Astrocyte (in vitro differentiated cells and primary cell): Measurements from ENCODE around the gene ZNF653. TPM values are rescaled to one million over a fixed set of nuclear protein-coding genes. Genes with fewer than 3 reads are reported as not detected.
A peak's percentile ranks its signal among the peaks of the same experiment; 100 is the strongest.

Experiments
- DNase-seq: peaks from one replicate; pipeline ENCODE4 v3.0.0-alpha.2; 2010; ENCODE audit warnings: low read depth
- FAIRE-seq: peaks from 2 replicates; lab custom pipeline; 2011; peaks lifted over from hg19 to GRCh38; lab: Jason Lieb, UNC
- H2AFZ ChIP-seq: 2 replicates; pipeline ENCODE4 v1.6.0; 2012; ENCODE audit warnings: low read depth, low read length, inconsistent platforms
- H3K27ac ChIP-seq: 2 replicates; pipeline ENCODE4 v1.5.1; 2011; ENCODE audit warnings: low read depth, low read length, inconsistent platforms
- H3K27me3 ChIP-seq: 2 replicates; pipeline ENCODE4 v1.6.0; 2011; ENCODE audit warnings: low read length, inconsistent platforms; ENCODE audit not compliant: insufficient read depth
- H3K36me3 ChIP-seq: 2 replicates; pipeline ENCODE4 v1.5.1; 2011; ENCODE audit warnings: low read length, inconsistent platforms; ENCODE audit not compliant: insufficient read depth
- H3K4me1 ChIP-seq: 2 replicates; pipeline ENCODE4 v1.5.1; 2011; ENCODE audit warnings: low read length, inconsistent platforms; ENCODE audit not compliant: insufficient read depth
- H3K4me2 ChIP-seq: 2 replicates; pipeline ENCODE4 v1.6.0; 2012; ENCODE audit warnings: low read length, inconsistent platforms
- H3K4me3 ChIP-seq: 2 replicates; pipeline ENCODE4 v1.5.1; 2011; ENCODE audit warnings: low read depth, mild to moderate bottlenecking, low read length, inconsistent platforms; ENCODE audit not compliant: insufficient read depth
- H3K79me2 ChIP-seq: 2 replicates; pipeline ENCODE4 v1.6.0; 2012; ENCODE audit warnings: mild to moderate bottlenecking, low read length, inconsistent platforms; ENCODE audit not compliant: insufficient read depth
- H3K9ac ChIP-seq: 2 replicates; pipeline ENCODE4 v1.6.0; 2012; ENCODE audit warnings: mild to moderate bottlenecking, low read length, inconsistent platforms
- H3K9me3 ChIP-seq: 2 replicates; pipeline ENCODE4 v1.5.1; 2012; ENCODE audit warnings: low read depth, mild to moderate bottlenecking, low read length, inconsistent platforms; ENCODE audit not compliant: insufficient read depth
- H4K20me1 ChIP-seq: 2 replicates; pipeline ENCODE4 v1.6.0; 2012; ENCODE audit warnings: low read length, inconsistent platforms; ENCODE audit not compliant: insufficient read depth
- H3K27ac Mint-ChIP-seq: one replicate; pipeline ENCODE4 v1.8.0; 2021; ENCODE audit warnings: mild to moderate bottlenecking, mixed read lengths; ENCODE audit not compliant: unreplicated experiment
- H3K27me3 Mint-ChIP-seq: one replicate; pipeline ENCODE4 v1.8.0; 2021; ENCODE audit warnings: low read depth, mixed read lengths; ENCODE audit not compliant: unreplicated experiment
- H3K36me3 Mint-ChIP-seq: one replicate; pipeline ENCODE4 v1.8.0; 2021; ENCODE audit warnings: low read depth, mixed read lengths; ENCODE audit not compliant: unreplicated experiment
- H3K4me1 Mint-ChIP-seq: one replicate; pipeline ENCODE4 v1.8.0; 2021; ENCODE audit warnings: low read depth, mixed read lengths; ENCODE audit not compliant: unreplicated experiment
- H3K4me3 Mint-ChIP-seq: one replicate; pipeline ENCODE4 v1.8.0; 2021; ENCODE audit warnings: mild to moderate bottlenecking, moderate library complexity, mixed read lengths; ENCODE audit not compliant: unreplicated experiment
- H3K9me3 Mint-ChIP-seq: one replicate; pipeline ENCODE4 v1.8.0; 2021; ENCODE audit warnings: mild to moderate bottlenecking, mixed read lengths; ENCODE audit not compliant: unreplicated experiment
- EZH2 ChIP-seq: IDR thresholded peaks from 2 replicates; pipeline ENCODE4 v1.6.1; 2012; ENCODE audit warnings: mild to moderate bottlenecking, low read length, inconsistent platforms; ENCODE audit not compliant: insufficient read depth
- total RNA-seq: library from RNA; stranded (reverse); gene quantifications from 2 replicates; pipeline ENCODE4 v1.2.1, GENCODE V29; 2021
- TF ChIP-seq, protein P1 (sequence below): IDR thresholded peaks from 2 replicates; pipeline ENCODE4 v1.5.1; 2011; ENCODE audit warnings: low read depth, mild to moderate bottlenecking, inconsistent platforms, low read length, moderate library complexity; ENCODE audit not compliant: insufficient read depth

Gene ZNF653
- total RNA-seq, 1 donor from 2014 or later: 7.6 TPM

DNA sequence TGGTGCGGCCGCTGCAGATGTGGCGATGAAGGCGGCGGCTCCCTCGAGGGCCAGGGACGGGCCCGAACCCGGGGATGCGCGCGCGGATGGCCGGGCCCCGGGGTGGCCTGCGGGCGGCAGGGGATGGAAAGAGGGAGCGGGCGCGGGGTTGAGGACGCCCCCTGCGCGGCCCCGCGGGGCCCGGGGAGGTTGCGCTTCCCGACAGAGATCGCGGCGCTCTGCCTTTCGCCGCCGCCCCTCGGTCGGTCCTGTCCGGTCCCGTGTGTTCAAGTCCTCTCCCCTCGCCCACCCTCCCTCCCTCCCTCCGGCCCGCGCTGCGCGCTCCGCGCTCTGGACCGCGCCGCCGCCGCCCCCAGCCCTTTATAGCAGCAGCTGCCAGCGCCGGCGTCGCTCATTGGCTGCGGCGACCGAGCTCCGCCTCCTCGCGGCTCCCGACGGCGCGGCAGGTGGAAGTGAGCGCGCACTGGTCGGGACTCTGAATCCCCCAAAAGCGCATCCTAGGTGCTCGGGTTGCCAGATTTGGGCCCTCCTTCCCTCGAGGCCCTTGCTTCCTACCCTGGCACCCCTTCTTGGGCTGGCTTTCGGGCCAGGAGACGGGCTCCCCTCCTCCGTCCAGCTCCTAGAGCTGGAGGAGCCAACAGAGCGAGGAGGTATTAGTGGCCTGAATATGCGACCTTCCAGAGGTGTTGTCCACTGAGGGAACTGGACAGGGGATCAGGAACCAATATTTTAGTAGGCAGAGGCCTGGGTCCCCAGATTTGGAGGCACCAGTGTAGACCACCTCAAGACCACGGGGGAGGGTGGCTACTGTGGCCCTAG lies 24.7 kb downstream of the ZNF653 start, which contains the start of gene ELAVL3:
ELAVL3 (minus strand) TSS at position 332 of the 819 bp plus-strand sequence. CDS start 438 bp downstream, outside the sequence.
- no peak for DNase-seq
- no peaks in the 10 kb centered on the region for H3K36me3 ChIP-seq
- H3K9me3 Mint-ChIP-seq: peaks cover 1% of the 10 kb centered on the region
- H4K20me1 ChIP-seq: peaks cover 9% of the 10 kb centered on the region
- no peak within 1 kb of the TSS for H3K27ac Mint-ChIP-seq
- peak within 1 kb of the TSS; percentile 41 for H2AFZ ChIP-seq
- H3K9me3 ChIP-seq: no peaks in the 10 kb centered on the region
- no peak within 1 kb of the TSS for H3K4me3 ChIP-seq
- H3K27ac ChIP-seq: no peak within 1 kb of the TSS
- H3K27me3 Mint-ChIP-seq: peaks cover 31% of the 10 kb centered on the region
- no peaks in the 10 kb centered on the region for H3K79me2 ChIP-seq
- H3K4me1 ChIP-seq: peaks cover 3% of the 10 kb centered on the region
- H3K36me3 Mint-ChIP-seq: peaks cover 8% of the 10 kb centered on the region
- no peak within 1 kb of the TSS for H3K9ac ChIP-seq
- TF ChIP-seq, protein P1, sequence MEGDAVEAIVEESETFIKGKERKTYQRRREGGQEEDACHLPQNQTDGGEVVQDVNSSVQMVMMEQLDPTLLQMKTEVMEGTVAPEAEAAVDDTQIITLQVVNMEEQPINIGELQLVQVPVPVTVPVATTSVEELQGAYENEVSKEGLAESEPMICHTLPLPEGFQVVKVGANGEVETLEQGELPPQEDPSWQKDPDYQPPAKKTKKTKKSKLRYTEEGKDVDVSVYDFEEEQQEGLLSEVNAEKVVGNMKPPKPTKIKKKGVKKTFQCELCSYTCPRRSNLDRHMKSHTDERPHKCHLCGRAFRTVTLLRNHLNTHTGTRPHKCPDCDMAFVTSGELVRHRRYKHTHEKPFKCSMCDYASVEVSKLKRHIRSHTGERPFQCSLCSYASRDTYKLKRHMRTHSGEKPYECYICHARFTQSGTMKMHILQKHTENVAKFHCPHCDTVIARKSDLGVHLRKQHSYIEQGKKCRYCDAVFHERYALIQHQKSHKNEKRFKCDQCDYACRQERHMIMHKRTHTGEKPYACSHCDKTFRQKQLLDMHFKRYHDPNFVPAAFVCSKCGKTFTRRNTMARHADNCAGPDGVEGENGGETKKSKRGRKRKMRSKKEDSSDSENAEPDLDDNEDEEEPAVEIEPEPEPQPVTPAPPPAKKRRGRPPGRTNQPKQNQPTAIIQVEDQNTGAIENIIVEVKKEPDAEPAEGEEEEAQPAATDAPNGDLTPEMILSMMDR: no peak
- peak; percentile 19 for TF ChIP-seq EZH2
- peak within 1 kb of the TSS; percentile 57 for H3K4me3 Mint-ChIP-seq
- H3K4me1 Mint-ChIP-seq: no peaks in the 10 kb centered on the region
- peaks cover 15% of the 10 kb centered on the region for H3K27me3 ChIP-seq
- peak within 1 kb of the TSS; percentile 73 for H3K4me2 ChIP-seq
- no peak for FAIRE-seq

DNA sequence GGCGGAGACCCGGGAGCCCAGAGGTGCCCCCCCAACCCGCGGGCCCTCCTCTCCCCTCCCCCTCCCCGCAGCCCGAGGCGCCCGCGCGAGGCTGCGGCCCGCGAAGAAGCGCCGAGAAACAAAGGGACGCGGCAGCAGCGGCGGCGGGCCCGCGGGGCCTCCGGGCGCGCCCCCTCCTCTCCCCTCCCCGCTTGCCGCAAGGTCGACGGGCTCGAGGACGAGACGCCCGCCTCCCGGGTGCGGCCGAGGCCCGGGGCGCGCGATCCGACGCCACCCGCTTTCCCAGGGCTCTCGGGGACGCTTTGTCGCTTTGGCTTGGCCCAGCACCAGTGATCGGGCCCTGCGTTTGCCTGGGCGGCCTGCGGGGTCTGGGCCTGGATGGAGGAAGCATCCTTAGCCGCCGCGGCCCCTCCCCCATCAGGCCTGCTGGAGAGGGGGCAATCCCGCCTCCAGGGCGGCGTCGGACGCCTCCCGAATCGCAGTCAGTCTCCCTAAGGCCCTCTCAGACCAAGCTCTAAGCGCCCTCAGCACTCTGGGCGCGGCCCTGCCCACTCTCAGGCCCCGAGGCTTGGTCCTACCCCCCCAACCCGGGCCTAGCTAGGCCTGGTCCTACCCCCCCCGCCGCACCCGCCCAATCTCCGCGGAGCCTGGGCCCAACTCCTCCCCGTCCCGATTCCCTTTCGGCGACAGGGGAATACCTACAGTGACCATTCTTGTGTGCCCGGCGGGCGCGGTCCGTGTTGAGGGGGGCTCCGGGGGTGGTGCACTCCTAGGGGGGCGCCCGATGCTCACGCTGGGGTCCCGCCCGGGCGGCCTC lies 25.5 kb downstream of the ZNF653 start:
- H2AFZ ChIP-seq: no peak overlapping the region
- no peaks in the 10 kb centered on the region for H3K79me2 ChIP-seq
- H3K27ac Mint-ChIP-seq: no peak overlapping the region
- no peak overlapping the region for H3K4me3 Mint-ChIP-seq
- DNase-seq: no peak
- H3K9me3 ChIP-seq: no peaks in the 10 kb centered on the region
- peaks cover 9% of the 10 kb centered on the region for H4K20me1 ChIP-seq
- H3K27me3 ChIP-seq: peaks cover 15% of the 10 kb centered on the region
- no peak overlapping the region for H3K4me2 ChIP-seq
- no peaks in the 10 kb centered on the region for H3K36me3 ChIP-seq
- H3K4me1 Mint-ChIP-seq: no peaks in the 10 kb centered on the region
- H3K36me3 Mint-ChIP-seq: peaks cover 6% of the 10 kb centered on the region
- FAIRE-seq: no peak
- no peak overlapping the region for H3K27ac ChIP-seq
- peaks cover 33% of the 10 kb centered on the region for H3K27me3 Mint-ChIP-seq
- H3K4me3 ChIP-seq: no peak overlapping the region
- H3K9ac ChIP-seq: no peak overlapping the region
- peaks cover 3% of the 10 kb centered on the region for H3K4me1 ChIP-seq
- H3K9me3 Mint-ChIP-seq: peaks cover 1% of the 10 kb centered on the region
- peak; percentile 89 for TF ChIP-seq EZH2
- TF ChIP-seq, protein P1: no peak
